ENCODE measurements around the gene AARS1. TPM values are rescaled to one million over a fixed set of nuclear protein-coding genes. Genes with fewer than 3 reads are reported as not detected.

The AARS1 gene
- total and polyA plus RNA-seq, 2 of the 8 experiments (the other 6 are each of a cell fraction or from before 2014, with no cell fraction given), result 130 to 235 TPM

DNA sequence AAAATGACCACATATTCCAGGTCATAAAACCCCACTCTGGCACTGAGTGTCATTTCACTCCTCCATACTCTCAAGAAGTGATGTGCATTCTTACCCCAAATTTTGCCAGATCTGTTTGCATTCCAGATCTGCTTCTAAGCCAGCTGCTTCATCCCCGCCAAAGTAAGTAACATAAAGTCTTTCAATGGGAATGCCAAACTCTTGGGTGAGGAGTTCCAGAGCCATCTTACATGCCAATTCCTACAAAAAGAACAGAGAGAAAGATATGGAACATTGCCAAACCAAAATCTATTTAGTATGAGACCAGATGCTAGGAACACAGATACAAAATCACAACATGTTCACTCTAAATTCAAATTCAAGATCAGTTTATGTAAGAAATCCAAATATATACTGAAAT is 12.9 kb downstream of the AARS1 start (continued):
- TF ChIP-seq SRF (IDR thresholded peaks at IDR 0.05; ENCODE audit: low read depth, low read length) (no peak), SUZ12 (IDR thresholded peaks at IDR 0.05; ENCODE audit: low read length) (no peak), CBX5 (IDR thresholded peaks at IDR 0.05; ENCODE audit: low read depth, low read length) (no peak), SP4 (IDR thresholded peaks at IDR 0.05; ENCODE audit: low read length) (no peak), YY1 (IDR thresholded peaks at IDR 0.05; ENCODE audit: low read depth, low read length) (no peak), SIN3A (conservative IDR thresholded peaks at IDR 0.05 in 1 of 2, IDR thresholded peaks at IDR 0.05 in 1 of 2; ENCODE audit: low read depth in 1 of 2, low read length in 2 of 2) (no peak)

Measured in H1 (cell line).